Measurements from ENCODE around the gene PPP1CA.
A peak's percentile ranks its signal among the peaks of the same experiment; 100 is the strongest.
"Not testable (repeated sequence)": the region's sequence is repeated elsewhere in the genome, so short reads cannot be mapped to it uniquely, and the experiment has no call there.

Gene PPP1CA

DNA sequence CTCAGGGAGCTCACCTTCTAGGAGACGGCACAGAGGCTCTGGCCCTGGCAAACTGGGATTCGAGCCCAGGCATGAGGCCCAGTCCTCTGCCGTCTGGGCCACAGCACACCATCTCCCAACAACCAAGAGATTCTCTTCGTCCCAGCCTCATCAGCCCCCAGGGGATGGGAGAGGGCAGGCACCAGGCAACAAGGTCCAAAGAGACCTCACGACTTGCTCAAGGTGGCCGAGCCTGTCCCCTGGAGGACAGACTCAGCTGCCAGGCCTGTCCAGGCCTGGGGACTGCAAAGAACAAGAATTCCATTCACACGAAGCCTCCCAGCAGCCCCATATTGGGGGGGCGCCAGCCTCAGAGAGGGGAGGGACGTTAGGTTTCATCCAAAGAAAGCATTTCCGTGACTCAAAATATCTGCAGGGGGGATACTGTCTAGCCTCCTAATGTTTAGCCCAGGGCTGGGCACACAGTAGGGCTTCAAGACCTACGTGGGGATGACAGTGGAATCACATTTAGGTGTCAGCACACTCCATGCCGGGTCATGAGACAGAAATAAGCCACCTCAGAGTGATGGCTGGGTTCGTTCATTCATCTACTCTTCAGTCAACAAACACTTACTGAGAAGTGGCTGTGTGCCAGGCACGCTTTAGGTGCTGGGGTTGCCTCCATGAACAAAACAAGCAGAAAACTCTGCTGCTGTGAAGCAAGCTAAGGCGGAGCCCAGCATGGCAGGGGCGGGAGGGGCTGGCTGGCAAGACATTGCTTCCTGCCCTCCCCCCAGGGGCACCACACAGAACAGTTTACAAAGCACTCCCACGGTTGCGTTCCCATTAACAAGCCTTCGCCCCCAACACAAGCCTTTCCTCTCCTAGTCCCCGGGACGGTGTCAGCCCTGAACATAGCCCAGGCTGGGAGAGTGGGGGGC is 15.0 kb upstream of the PPP1CA start:
- DNase-seq, result no peak

DNA sequence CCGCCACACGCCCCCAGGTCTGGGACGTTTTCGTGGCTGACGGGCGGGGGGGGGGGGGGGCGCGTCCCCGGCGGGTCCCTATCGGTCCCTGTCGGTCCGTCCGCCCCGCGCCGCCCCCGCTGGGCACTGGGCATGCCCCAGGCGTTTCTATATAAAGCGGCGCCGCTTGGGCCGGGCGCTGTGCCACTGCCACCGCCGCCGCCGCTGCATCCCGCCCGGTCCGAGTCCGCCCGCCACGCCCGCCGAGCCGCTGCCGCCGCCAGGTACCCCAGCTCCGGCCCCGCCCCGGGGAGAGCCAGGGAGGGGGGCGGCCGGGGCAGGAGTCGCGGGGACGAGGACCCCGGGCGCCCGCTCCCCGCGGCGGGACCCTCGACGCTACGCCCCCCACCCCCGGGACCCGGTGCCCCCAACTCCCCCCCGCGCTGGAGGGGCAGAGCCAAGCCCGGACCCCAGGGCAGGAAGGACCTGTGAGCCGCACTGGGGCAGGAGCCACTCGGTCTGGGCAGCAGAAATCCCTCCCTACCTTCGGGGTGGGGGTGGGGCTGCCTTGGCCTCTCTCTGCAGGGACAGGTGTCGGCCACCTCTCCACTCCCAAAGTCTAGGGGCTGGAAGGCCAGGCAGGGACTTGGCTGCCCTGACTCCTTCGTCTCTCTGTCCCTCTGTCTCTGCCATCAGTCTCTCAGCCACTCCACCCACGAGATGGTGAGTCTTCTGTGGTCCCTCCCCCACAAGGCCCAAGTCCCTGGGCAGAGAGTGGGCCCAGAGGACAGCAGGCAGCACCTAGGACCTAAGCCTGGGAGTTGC is 14.0 kb upstream of the PPP1CA start, which contains the start of gene CARNS1:
Gene CARNS1, plus strand, starts transcription at position 178 of the 804 bp plus-strand sequence. Its CDS starts 522 bp downstream, at position 700.
- DNase-seq, result peak; percentile 36 to 55 (median 40)

GRCh38 chr11:67413266-67413849 is 11.7 kb upstream of the PPP1CA start:
- DNase-seq, result no peak

DNA sequence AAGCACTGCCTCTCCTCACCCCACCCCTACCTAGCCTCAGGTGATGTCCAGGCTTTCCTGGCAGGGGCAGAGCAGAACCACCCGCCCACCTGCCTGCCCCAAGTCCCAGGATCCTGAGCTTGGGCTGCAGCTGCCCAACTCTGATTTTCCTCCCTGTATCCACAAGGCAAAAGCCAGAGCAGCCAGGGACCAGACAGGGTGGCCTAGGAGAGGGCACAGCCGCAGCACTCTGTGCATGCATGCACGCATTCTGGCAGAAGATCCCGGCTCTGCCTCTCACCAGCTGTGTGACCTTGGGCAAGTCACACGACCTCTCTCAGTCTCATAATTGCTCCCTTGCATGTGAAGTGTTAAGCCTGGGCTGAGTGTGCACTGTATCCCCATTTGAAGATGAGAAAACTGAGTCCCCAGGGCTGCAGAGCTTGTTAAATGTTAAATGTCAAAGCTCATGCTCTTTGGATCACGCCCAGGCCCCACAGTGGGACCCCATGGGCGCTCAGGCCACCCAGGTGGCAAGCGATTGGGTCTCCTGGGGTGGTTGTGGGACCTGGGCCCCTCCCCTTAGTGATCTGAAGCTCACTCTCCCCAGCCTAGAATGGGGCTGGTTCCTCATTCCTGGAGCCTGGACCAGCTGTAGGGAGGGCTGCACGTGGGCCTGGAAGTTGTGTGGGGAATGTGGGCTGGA is 11.0 kb upstream of the PPP1CA start:
- DNase-seq, result no peak

DNA sequence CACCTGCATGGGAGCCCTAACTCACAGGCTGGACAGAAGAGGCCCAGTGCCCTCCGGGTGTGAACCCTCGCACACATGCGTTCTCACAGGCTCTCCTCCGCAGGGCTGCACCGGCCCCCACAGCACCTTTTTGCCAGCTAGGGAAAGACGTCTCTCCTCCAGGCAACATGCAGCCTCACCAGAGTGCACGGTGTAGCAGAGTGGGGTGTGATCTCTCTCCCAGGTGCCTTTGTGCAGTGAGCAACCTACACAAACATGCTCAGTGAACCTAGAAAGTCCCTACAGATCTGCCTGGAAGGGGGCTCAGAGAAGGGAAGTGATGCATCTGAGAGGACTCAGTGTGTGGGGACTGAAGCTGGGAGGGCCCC is 10.1 kb upstream of the PPP1CA start:
- no peak for DNase-seq

GRCh38 chr11:67410984-67411784 is 9.5 kb upstream of the PPP1CA start:
- DNase-seq, result no peak

DNA sequence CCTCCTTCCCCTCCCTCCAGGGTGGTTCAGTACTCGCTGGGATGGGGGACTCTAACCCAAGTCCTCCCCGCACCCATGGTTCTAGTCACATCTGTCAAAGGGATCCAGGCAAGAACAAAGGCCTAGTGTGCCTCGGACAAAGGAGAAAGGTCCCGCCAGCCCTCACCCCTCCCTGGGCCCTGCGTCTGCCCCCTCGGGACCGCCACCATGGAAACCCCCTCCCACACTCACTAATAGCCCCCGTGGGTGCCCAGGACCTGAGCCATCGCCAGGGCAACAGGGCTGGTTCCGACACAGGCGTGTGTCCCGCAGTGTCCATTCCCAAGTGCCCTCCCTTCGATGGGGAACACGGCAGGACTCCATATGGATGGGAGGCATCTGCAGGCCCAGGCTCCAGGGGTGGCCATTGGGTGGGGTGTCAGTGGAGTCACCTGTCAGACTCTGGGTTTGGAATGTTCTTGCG is 8.7 kb upstream of the PPP1CA start:
- no peak for DNase-seq

DNA sequence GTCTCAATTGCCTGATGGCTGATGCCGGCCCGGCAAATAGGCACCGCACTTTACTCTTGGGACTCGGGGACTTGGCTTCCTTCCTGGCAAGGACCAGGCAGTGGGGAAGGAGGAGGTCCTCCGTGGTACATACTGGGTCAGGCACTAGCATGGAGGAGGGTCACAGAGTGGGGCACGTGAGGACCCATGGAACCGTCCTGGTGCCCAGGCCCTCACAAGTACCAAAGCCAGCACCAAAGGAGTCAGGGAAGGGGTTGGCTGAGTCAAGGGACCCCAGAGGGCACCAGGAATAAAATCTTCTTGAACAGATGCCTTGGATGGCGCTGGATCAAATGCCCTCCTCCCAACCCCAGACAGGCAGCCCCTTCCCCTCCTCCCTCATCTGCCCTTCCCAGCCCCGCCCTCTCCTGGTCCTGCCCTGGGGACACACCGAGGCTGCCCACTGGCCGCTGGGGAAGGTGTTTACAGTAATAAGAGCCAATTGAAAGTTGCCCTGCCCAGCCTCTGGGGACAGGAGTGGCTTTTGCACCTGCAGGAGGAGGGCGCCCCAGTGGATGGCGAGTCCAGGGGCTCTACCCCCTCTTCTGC is 8.2 kb upstream of the PPP1CA start:
- DNase-seq, result no peak

DNA sequence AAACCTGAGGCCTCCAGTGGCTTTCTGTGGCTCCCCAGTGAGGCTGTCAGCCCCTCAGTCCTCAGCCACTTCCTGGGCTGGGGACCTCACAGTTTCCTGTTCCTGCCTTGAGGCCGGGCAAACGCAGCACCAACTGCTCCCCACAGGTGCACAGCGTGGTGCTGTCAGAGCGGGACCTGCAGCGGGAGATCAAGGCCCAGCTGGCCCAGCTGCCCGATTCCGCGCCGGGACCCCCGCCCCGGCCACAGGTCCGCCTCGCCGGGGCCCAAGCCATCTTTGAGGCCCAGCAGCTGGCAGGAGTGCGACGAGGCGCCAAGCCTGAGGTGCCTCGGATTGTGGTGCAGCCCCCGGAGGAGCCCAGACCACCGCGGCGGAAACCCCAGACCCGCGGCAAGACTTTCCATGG is 7.6 kb upstream of the PPP1CA start:
- DNase-seq, result no peak

GRCh38 chr11:67408437-67409200 is 7.0 kb upstream of the PPP1CA start:
- DNase-seq, result no peak

- no peak for DNase-seq
Measured at GRCh38 chr11:67407688-67408163, 6.1 kb upstream of the PPP1CA start.

DNA sequence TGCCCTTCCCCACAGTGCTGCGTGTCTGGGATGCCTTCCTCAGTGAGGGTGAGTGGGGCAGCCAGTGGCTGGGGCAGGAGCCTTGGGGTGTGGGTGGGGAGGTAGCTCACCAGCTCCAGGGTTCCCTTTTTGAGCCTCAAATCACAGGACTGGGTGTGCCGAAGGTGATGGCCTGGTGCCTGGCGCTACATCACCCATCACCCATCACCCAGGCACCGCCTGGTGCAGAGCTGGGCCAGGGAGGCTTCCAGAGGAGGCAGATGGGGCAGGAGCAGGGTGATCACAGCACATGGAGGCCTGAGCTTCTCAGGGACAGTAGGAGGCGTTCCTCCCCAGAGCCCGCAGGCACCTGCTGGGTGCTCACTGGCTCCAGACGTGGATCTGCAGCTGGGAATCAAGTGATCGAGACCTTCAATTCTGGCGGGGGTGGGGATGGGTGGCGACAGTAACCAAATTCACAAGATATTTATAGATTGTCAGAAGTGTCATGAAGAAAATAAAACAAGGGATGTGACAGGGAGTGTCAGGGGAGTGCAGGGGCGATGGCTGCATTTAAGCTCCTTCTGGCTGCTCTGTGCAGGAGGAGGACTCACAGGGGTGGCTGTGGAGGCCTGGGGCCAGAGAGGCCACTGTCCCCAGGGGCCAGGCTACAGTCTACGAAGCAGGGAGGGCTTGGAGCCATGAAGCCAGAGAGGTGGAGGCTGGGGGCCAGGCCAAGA is 5.5 kb upstream of the PPP1CA start:
- no peak for DNase-seq

- DNase-seq, result no peak
Measured at GRCh38 chr11:67406420-67406968, 4.8 kb upstream of the PPP1CA start.

DNA sequence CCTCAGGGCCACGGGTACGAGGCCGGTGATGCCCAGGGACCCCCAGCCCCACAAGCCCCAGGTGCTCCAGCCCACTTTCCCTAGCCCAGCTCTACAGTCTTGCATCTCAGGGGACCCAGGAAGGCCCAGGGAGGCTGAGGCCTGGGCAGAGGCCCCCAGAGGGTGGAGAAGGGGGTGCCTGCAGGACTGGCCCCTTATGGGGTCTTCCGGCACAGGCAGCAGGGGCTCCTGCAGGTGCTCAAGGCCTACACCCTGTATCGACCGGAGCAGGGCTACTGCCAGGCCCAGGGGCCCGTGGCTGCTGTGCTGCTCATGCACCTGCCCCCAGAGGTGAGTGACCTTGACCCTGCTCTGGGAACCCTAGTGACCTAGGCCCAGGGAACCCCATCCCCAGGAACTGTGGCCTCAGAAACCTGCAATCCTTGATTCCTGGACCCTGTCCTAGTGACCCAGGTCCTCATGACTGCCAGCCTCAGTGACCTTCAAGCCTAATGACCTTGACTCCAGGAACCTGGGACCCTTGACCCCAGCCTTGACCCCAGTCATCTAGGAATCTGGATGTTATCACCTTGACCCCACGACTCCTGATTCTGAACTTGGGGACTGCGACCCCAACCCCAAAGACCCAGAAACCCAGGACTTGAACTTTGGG is 4.2 kb upstream of the PPP1CA start:
- no peak for DNase-seq

GRCh38 chr11:67405196-67405567 is 3.5 kb upstream of the PPP1CA start:
- no peak for DNase-seq

- DNase-seq, result peak; percentile 68 to 78 (median 76)
Measured at GRCh38 chr11:67404515-67405195, 3.0 kb upstream of the PPP1CA start.

DNA sequence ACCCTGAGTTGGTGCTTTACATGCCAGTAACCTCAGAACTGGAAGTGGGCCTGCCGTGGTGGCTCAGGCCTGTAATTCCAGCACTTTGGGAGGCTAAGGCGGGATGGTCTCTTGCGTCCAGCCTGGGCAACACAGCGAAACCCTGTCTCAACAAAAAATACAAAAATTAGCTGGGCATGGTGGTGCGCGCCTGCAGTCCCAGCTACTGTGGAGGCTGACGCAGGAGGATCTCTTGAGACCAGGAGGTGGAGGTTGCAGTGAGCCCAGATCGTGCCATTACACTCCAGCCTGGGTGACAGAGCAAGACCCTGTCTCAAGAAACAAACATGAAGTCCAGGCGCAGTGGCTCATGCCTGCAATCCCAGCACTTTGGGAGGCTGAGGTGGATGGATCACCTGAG is 1.4 kb upstream of the PPP1CA start:
- DNase-seq, result not testable (repeated sequence)

- DNase-seq, result not testable (repeated sequence)
Measured at GRCh38 chr11:67402192-67402839, 658 bp upstream of the PPP1CA start.
